H1 (cell line): ENCODE data around the gene SLC39A11. TPM values are rescaled to one million over a fixed set of nuclear protein-coding genes. Genes with fewer than 3 reads are reported as not detected.

Experiments used
- CTCF ChIA-PET: fragments of 300-600 bp; sonication (Branson Sonifier 250); formaldehyde crosslinking; loops from one replicate; lab custom pipeline; 2021; ENCODE audit not compliant: partially characterized antibody; lab: Charles Lee
- POLR2A ChIA-PET: fragments of 300-600 bp; sonication (Branson Sonifier 250); formaldehyde crosslinking; loops from one replicate; lab custom pipeline; 2021; ENCODE audit warnings: inconsistent platforms; ENCODE audit not compliant: partially characterized antibody; lab: Charles Lee
- DNase-seq, 2 experiments: peaks; one replicate each; pipeline versions ENCODE4 v3.0.0 to v3.0.0-alpha.2; 2010 to 2022; ENCODE audit warnings: low spot score in 2 of 2, low read depth in 1 of 2, mixed read lengths in 1 of 2
- FAIRE-seq: peaks from 2 replicates; lab custom pipeline; 2011; peaks lifted over from hg19 to GRCh38; lab: Jason Lieb, UNC
- H2AFZ ChIP-seq: 2 replicates; pipeline ENCODE4 v1.8.1; 2012; ENCODE audit warnings: low read length, inconsistent platforms
- H2AK5ac ChIP-seq: 2 replicates; pipeline ENCODE4 v1.6.1; 2013; ENCODE audit warnings: low read depth, low read length
- H2BK120ac ChIP-seq: replicated peaks from 2 replicates; pipeline ENCODE3; 2013; ENCODE audit warnings: low read depth, low read length, inconsistent platforms
- H2BK12ac ChIP-seq: 2 replicates; pipeline ENCODE4 v1.6.1; 2013; ENCODE audit warnings: low read depth, low read length
- H2BK15ac ChIP-seq: 2 replicates; pipeline ENCODE4 v1.6.1; 2013; ENCODE audit warnings: low read length
- H2BK20ac ChIP-seq: 2 replicates; pipeline ENCODE4 v1.6.1; 2013; ENCODE audit warnings: low read length
- H2BK5ac ChIP-seq: 2 replicates; pipeline ENCODE4 v1.6.1; 2013; ENCODE audit warnings: low read depth, low read length
- H3K14ac ChIP-seq: 2 replicates; pipeline ENCODE4 v1.6.1; 2013; ENCODE audit warnings: inconsistent platforms; ENCODE audit not compliant: insufficient read length
- H3K18ac ChIP-seq: 2 replicates; pipeline ENCODE4 v1.6.1; 2013; ENCODE audit warnings: low read length; ENCODE audit errors: extremely low read depth
- H3K23ac ChIP-seq: 2 replicates; pipeline ENCODE4 v1.6.1; 2013; ENCODE audit warnings: inconsistent platforms; ENCODE audit not compliant: insufficient read length
- H3K23me2 ChIP-seq: 2 replicates; pipeline ENCODE4 v1.6.1; 2013; ENCODE audit warnings: low read depth, low read length
- H3K27ac ChIP-seq: 2 replicates; pipeline ENCODE4 v1.6.1; 2011; ENCODE audit warnings: low read depth, low read length, inconsistent platforms
- H3K27me3 ChIP-seq, 4 experiments: replicated peaks in 1 of 4; 1 replicate in 1 of 4; 2 replicates in 3 of 4; pipeline versions ENCODE4 v1.6.1 to v1.8.1; 2011 to 2013; ENCODE audit warnings: low read length in 3 of 4, mild to moderate bottlenecking in 3 of 4, inconsistent platforms in 2 of 4, mixed read lengths in 2 of 4, moderate library complexity in 1 of 4; ENCODE audit not compliant: control insufficient read depth in 3 of 4, insufficient read depth in 3 of 4; ENCODE audit errors: extremely low read depth in 1 of 4
- H3K36me3 ChIP-seq, 4 experiments: 2 replicates each; pipeline versions ENCODE4 v1.6.1 to v1.8.1; 2011 to 2013; ENCODE audit warnings: mild to moderate bottlenecking in 4 of 4, low read length in 3 of 4, moderate library complexity in 2 of 4, control low read depth in 1 of 4, inconsistent platforms in 1 of 4; ENCODE audit not compliant: insufficient read depth in 4 of 4, control insufficient read depth in 2 of 4
- H3K4ac ChIP-seq: replicated peaks from 2 replicates; pipeline ENCODE3; 2013; ENCODE audit warnings: low read length, low read depth, mixed read lengths, inconsistent platforms; ENCODE audit not compliant: insufficient read length
- H3K4me1 ChIP-seq, 4 experiments: replicated peaks in 1 of 4; 1 replicate in 1 of 4; 2 replicates in 3 of 4; pipeline versions ENCODE4 v1.6.1 to v1.8.1; 2011 to 2013; ENCODE audit warnings: low read length in 3 of 4, inconsistent platforms in 2 of 4, mixed read lengths in 1 of 4; ENCODE audit not compliant: insufficient read depth in 4 of 4, control insufficient read depth in 3 of 4
- H3K4me2 ChIP-seq, 2 experiments: 2 replicates each; pipeline versions ENCODE4 v1.6.1 to v1.8.1; 2011 to 2013; ENCODE audit warnings: low read depth in 2 of 2, low read length in 2 of 2, control low read depth in 1 of 2, inconsistent platforms in 1 of 2, mild to moderate bottlenecking in 1 of 2; ENCODE audit not compliant: insufficient read depth in 1 of 2
- H3K4me3 ChIP-seq, 4 experiments: fragments of 200-600, 300-600 bp in 1 of 4; sonication (generic), shearing (Covaris generic), sonication (Bioruptor Twin) in 1 of 4; 2 replicates each; pipeline versions ENCODE4 v1.5.1 to v1.8.1; 2011 to 2016; ENCODE audit warnings: low read length in 4 of 4, low read depth in 3 of 4, control low read depth in 2 of 4, inconsistent platforms in 2 of 4, mild to moderate bottlenecking in 2 of 4, mixed read lengths in 1 of 4, moderate library complexity in 1 of 4; ENCODE audit not compliant: insufficient read depth in 2 of 4; ENCODE audit errors: extremely low read depth in 1 of 4
- H3K56ac ChIP-seq: replicated peaks from 2 replicates; pipeline ENCODE3; 2013; ENCODE audit warnings: low read depth, mild to moderate bottlenecking, mixed read lengths, low read length, inconsistent platforms; ENCODE audit not compliant: insufficient read length
- H3K79me1 ChIP-seq: 2 replicates; pipeline ENCODE4 v1.6.1; 2013; ENCODE audit warnings: low read depth, low read length, control low read depth
- H3K79me2 ChIP-seq, 2 experiments: 2 replicates each; pipeline versions ENCODE4 v1.6.1 to v1.8.1; 2012 to 2013; ENCODE audit warnings: low read length in 2 of 2, mild to moderate bottlenecking in 2 of 2, inconsistent platforms in 1 of 2; ENCODE audit not compliant: insufficient read depth in 2 of 2, control insufficient read depth in 1 of 2
- H3K9ac ChIP-seq, 4 experiments: replicated peaks in 1 of 4; 1 replicate in 1 of 4; 2 replicates in 3 of 4; pipeline versions ENCODE4 v1.6.1 to v1.8.1; 2011 to 2013; ENCODE audit warnings: low read depth in 3 of 4, low read length in 3 of 4, control low read depth in 2 of 4, mild to moderate bottlenecking in 2 of 4, moderate library complexity in 2 of 4, inconsistent platforms in 1 of 4; ENCODE audit errors: extremely low read depth in 1 of 4
- H3K9me3 ChIP-seq, 2 experiments: 2 replicates each; pipeline versions ENCODE4 v1.6.1 to v1.8.1; 2012 to 2013; ENCODE audit warnings: mild to moderate bottlenecking in 2 of 2, moderate library complexity in 2 of 2, control low read depth in 1 of 2, inconsistent platforms in 1 of 2, low read depth in 1 of 2, low read length in 1 of 2, mixed read lengths in 1 of 2; ENCODE audit not compliant: insufficient read depth in 2 of 2
- H4K20me1 ChIP-seq, 2 experiments: replicated peaks in 1 of 2; 2 replicates each; pipeline versions ENCODE3 to v1.8.1; 2011 to 2013; ENCODE audit warnings: inconsistent platforms in 2 of 2, low read length in 2 of 2, mild to moderate bottlenecking in 1 of 2; ENCODE audit not compliant: insufficient read depth in 2 of 2, control insufficient read depth in 1 of 2
- H4K5ac ChIP-seq: 2 replicates; pipeline ENCODE4 v1.6.1; 2013; ENCODE audit warnings: low read length, low read depth, mixed read lengths, inconsistent platforms; ENCODE audit not compliant: insufficient read length
- H4K8ac ChIP-seq: 2 replicates; pipeline ENCODE4 v1.8.0; 2013; ENCODE audit warnings: mild to moderate bottlenecking, moderate library complexity, low read length, inconsistent platforms; ENCODE audit not compliant: insufficient read depth; ENCODE audit errors: extremely low read depth
- H4K91ac ChIP-seq: replicated peaks from 2 replicates; pipeline ENCODE3; 2013; ENCODE audit warnings: low read length, mixed read lengths, inconsistent platforms; ENCODE audit not compliant: insufficient read length
- BRCA1 ChIP-seq: IDR thresholded peaks from 2 replicates; pipeline ENCODE4 v1.6.1; 2012; ENCODE audit warnings: low read depth, low read length, improper control_type of control experiment
- CBX5 ChIP-seq: fragments of 300-800, 300-1000 bp; sonication (generic); IDR thresholded peaks from 2 replicates; pipeline ENCODE4 v1.7.1; 2016; ENCODE audit warnings: antibody characterized with exemption, low read length, low read depth
- CREB1 ChIP-seq: IDR thresholded peaks from 2 replicates; pipeline ENCODE4 v1.6.1; 2012; ENCODE audit warnings: inconsistent platforms
- HDAC2 ChIP-seq, 2 experiments: fragments of 300-600 bp in 1 of 2; sonication (generic) in 1 of 2; IDR thresholded peaks; 2 replicates each; pipeline ENCODE4 v1.6.1; 2011 to 2012; ENCODE audit warnings: low read depth in 2 of 2, low read length in 2 of 2, mild to moderate bottlenecking in 2 of 2, moderate library complexity in 2 of 2, borderline replicate concordance in 1 of 2, inconsistent platforms in 1 of 2
- JUN ChIP-seq: IDR thresholded peaks from 2 replicates; pipeline ENCODE4 v1.6.1; 2011; ENCODE audit warnings: low read depth, mild to moderate bottlenecking, improper control_type of control experiment, low read length
- KDM5A ChIP-seq: fragments of 200-600 bp; IDR thresholded peaks from 2 replicates; pipeline ENCODE4 v1.7.1; 2012; ENCODE audit warnings: mild to moderate bottlenecking, low read length, inconsistent platforms, mixed read lengths
- MAFK ChIP-seq: IDR thresholded peaks from 2 replicates; pipeline ENCODE4 v1.6.1; 2012; ENCODE audit warnings: low read depth, mild to moderate bottlenecking, improper control_type of control experiment, low read length
- NANOG ChIP-seq: IDR thresholded peaks from 2 replicates; pipeline ENCODE4 v1.6.1; 2011; ENCODE audit warnings: low read length, low read depth, mild to moderate bottlenecking, inconsistent platforms; ENCODE audit not compliant: insufficient read depth, poor library complexity, severe bottlenecking
- RXRA ChIP-seq: IDR thresholded peaks from 2 replicates; pipeline ENCODE4 v1.6.1; 2011; ENCODE audit warnings: low read depth, mild to moderate bottlenecking, low read length, moderate library complexity; ENCODE audit not compliant: insufficient read depth
- SP4 ChIP-seq: IDR thresholded peaks from 2 replicates; pipeline ENCODE4 v1.6.1; 2012; ENCODE audit warnings: low read length, inconsistent platforms
- SUZ12 ChIP-seq: fragments of 200-600 bp; sonication (generic); IDR thresholded peaks from 2 replicates; pipeline ENCODE4 v1.6.1; 2012; ENCODE audit warnings: mild to moderate bottlenecking, inconsistent platforms, low read length, moderate library complexity, mixed read lengths
- TAF7 ChIP-seq: optimal IDR thresholded peaks from 2 replicates; pipeline ENCODE3; 2011; ENCODE audit warnings: low read depth, mild to moderate bottlenecking, inconsistent platforms, low read length, moderate library complexity, borderline replicate concordance
- TBP ChIP-seq: IDR thresholded peaks from 2 replicates; pipeline ENCODE4 v1.6.1; 2011; ENCODE audit warnings: low read depth, low read length, improper control_type of control experiment
- WGBS, 2 experiments: shearing (Covaris generic) in 1 of 2; methylation state at CpG; one replicate each; pipeline versions ENCODE4 v1.1.6 to v1.1.7; 2013 to 2015; ENCODE audit warnings: low lambda C conversion rate in 2 of 2, mixed read lengths in 2 of 2, inconsistent platforms in 1 of 2, low coverage in 1 of 2, missing lambda C conversion rate in 1 of 2; ENCODE audit not compliant: insufficient replicate concordance in 2 of 2, insufficient coverage in 1 of 2, insufficient read length in 1 of 2; ENCODE audit errors: extremely low coverage in 1 of 2, missing lambda C conversion rate in 1 of 2; 5-methylcytosine and 5-hydroxymethylcytosine counted together
- polyA plus RNA-seq, 7 experiments: library from polyadenylated mRNA; depleted of rRNA in 3 of 7; stranded (reverse) in 5 of 7; unstranded in 2 of 7; fragments of >200 nt in 5 of 7; fragments of 200-250 nt in 2 of 7; gene quantifications; 1 replicate in 5 of 7; 2 replicates in 1 of 7; 4 replicates in 1 of 7; pipeline versions ENCODE4 v1.2.1 to v1.2.3, GENCODE V29; 2011 to 2013; ENCODE audit warnings: missing spikeins in 2 of 7, mixed read lengths in 2 of 7
- total RNA-seq: library from RNA; stranded (reverse); fragmentation: NEBNext Ultra II Directional; extraction: Animal tissue kit (Norgen Biotek cat#: 25700); gene quantifications from 2 replicates; pipeline ENCODE4 v1.2.1, GENCODE V29; 2021
- TF ChIP-seq, protein P1 (sequence below): IDR thresholded peaks from 2 replicates; pipeline ENCODE4 v1.6.1; 2011; ENCODE audit warnings: low read length, improper control_type of control experiment

The SLC39A11 gene
- total and polyA plus RNA-seq, 2 of the 8 experiments (the other 6 are each of a cell fraction or from before 2014, with no cell fraction given): 12.2 to 19.6 TPM

DNA sequence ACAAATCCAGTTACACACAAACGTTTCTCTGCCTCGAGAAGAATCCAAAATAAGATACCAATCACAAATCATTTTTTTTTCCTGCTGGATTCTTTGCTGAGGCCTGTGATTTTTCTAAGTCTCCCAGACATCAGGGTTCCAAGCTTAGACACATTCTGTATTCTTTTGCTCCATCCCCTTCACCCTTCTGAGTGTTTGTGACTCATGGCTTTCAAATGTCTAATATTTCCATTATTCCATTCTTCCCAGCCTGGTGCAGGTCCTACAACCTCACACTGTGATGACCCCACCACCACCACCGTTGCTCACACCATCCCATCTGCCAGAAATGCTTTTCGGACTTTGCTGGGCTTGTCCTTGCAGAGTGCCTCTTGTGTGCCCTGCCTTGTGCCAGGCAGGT lies 491.6 kb downstream of the SLC39A11 start:
- Histone ChIP-seq H3K14ac (no peak overlapping the region), H3K27me3 (no peaks in the 10 kb centered on the region), H3K56ac (no peak overlapping the region), H2BK120ac (no peak overlapping the region), H4K8ac (no peak overlapping the region), H3K18ac (no peak overlapping the region), H3K4me1 (peaks cover 4 to 11% (median 7%) of the 10 kb centered on the region in 4 experiments; a peak in 5 of 7 replicates), H3K23me2 (no peaks in the 10 kb centered on the region), H2BK5ac (no peak overlapping the region; the same call in 1 of the 2 replicates), H4K91ac (peak overlapping the region; percentile 22), H2AFZ (no peak overlapping the region), H4K20me1 (no peaks in the 10 kb centered on the region), H2BK12ac (no peak overlapping the region), H3K27ac (no peak overlapping the region), H2BK20ac (no peak overlapping the region), H3K36me3 (no peaks in the 10 kb centered on the region), H3K79me1 (no peaks in the 10 kb centered on the region), H3K79me2 (no peaks in the 10 kb centered on the region), H2BK15ac (no peak overlapping the region), H3K9ac (no peak overlapping the region)
- FAIRE-seq: no peak
- 90% methylated on average over 4 of the region's 4 CpGs; no CpG with 5 or more reads in 1 of the 2 experiments for WGBS, 2 experiments
- no peak for DNase-seq
- TF ChIP-seq SP4: no peak
- TF ChIP-seq BRCA1: no peak
- TF ChIP-seq CREB1: no peak
- no peak for TF ChIP-seq KDM5A
- no peak for TF ChIP-seq MAFK
- TF ChIP-seq NANOG: no peak
- TF ChIP-seq TAF7: no peak
- TF ChIP-seq JUN: no peak
- no peak for TF ChIP-seq TBP
- no peak for TF ChIP-seq CBX5
- TF ChIP-seq, protein P1, sequence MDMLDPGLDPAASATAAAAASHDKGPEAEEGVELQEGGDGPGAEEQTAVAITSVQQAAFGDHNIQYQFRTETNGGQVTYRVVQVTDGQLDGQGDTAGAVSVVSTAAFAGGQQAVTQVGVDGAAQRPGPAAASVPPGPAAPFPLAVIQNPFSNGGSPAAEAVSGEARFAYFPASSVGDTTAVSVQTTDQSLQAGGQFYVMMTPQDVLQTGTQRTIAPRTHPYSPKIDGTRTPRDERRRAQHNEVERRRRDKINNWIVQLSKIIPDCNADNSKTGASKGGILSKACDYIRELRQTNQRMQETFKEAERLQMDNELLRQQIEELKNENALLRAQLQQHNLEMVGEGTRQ: no peak
- no peak for TF ChIP-seq RXRA
- no peak for TF ChIP-seq SUZ12
- no peak for TF ChIP-seq HDAC2 (IDR thresholded peaks at IDR 0.05; ENCODE audit: borderline replicate concordance in 1 of 2, low read depth in 2 of 2, low read length in 2 of 2)
- TF ChIP-seq, all 59 proteins: peak for 0
- Histone ChIP-seq H3K23ac (no peak overlapping the region), H3K4ac (no peak overlapping the region), H3K9me3 (no peaks in the 10 kb centered on the region), H3K4me3 (no peak overlapping the region), H4K5ac (no peak overlapping the region), H3K4me2 (no peak overlapping the region), H2AK5ac (no peak overlapping the region)
- ChIA-PET POLR2A (interaction anchor here (1.1 kb wide), 1 partner anchor 14 kb away, joined by 4 read pairs; no protein-coding TSS in a partner anchor), CTCF (interaction anchor here (3.1 kb wide), 1 partner anchor 9 kb away, joined by 10 read pairs; no protein-coding TSS in a partner anchor)
